Ovary (tissue), 3 donors: ENCODE results near the gene DHH.

Experiments
- CTCF ChIP-seq, 3 donors: fragments of 450-650 bp in 2 of 3; fragments of 200-600 bp in 1 of 3; IDR thresholded peaks; one replicate each; pipeline versions ENCODE4 v1.5.1 to v1.8.0; 2016 to 2022; ENCODE audit warnings: antibody characterized with exemption in 3 of 3, mild to moderate bottlenecking in 1 of 3
- EP300 ChIP-seq: sonication (generic); formaldehyde crosslinking; IDR thresholded peaks from one replicate; pipeline ENCODE4 v1.6.1; 2017; ENCODE audit warnings: antibody characterized with exemption
- POLR2A ChIP-seq: fragments of 450-650 bp; IDR thresholded peaks from one replicate; pipeline ENCODE4 v1.6.1; 2017; ENCODE audit warnings: antibody characterized with exemption, mild to moderate bottlenecking, moderate library complexity
- donor health status: DM: no; HTN: no; CAD: no.

- no peak for TF ChIP-seq CTCF (IDR thresholded peaks at IDR 0.05)
- no peak for TF ChIP-seq POLR2A
- no peak for TF ChIP-seq EP300
These were observed 37.4 kb upstream of the DHH start for GRCh38 chr12:49131894-49132461.
